ENCODE measurements around the gene SQSTM1.

The SQSTM1 gene

DNA sequence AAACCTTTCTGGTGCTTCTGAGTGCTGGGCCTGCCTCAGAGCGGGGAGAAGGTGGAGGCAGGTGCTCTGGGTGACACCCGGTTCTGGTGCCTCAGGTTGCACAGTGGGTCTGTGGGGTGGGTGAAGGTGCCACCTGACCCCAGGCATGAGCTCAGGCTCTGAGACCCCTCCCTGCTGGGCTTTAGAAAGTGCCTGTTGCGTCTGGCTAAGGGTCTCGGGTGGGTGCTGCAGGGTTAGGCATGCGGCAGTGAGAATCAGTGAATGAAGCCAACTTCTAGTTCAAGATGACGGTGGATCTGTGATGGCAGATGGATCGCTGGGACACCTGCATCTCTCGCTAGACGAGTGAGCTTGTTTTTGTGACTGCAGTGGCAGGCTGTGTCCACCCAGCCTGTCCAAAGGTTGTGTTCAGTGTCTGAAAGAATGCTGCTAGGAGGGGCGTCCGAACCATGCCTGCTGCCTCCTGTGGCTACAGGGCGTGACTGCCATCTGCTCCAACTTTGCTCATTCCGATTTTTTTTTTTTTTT lies 5.0 kb downstream of the SQSTM1 start:
- POLR2A ChIA-PET (ENCODE audit: low non-redundant PET) = no interaction called here
- DNase-seq (ENCODE audit: low spot score) = no peak
- CTCF ChIA-PET = no interaction called here
- TF ChIP-seq, protein P1, sequence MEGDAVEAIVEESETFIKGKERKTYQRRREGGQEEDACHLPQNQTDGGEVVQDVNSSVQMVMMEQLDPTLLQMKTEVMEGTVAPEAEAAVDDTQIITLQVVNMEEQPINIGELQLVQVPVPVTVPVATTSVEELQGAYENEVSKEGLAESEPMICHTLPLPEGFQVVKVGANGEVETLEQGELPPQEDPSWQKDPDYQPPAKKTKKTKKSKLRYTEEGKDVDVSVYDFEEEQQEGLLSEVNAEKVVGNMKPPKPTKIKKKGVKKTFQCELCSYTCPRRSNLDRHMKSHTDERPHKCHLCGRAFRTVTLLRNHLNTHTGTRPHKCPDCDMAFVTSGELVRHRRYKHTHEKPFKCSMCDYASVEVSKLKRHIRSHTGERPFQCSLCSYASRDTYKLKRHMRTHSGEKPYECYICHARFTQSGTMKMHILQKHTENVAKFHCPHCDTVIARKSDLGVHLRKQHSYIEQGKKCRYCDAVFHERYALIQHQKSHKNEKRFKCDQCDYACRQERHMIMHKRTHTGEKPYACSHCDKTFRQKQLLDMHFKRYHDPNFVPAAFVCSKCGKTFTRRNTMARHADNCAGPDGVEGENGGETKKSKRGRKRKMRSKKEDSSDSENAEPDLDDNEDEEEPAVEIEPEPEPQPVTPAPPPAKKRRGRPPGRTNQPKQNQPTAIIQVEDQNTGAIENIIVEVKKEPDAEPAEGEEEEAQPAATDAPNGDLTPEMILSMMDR (conservative IDR thresholded peaks at IDR 0.05; ENCODE audit: low read depth) = no peak
- H3K27ac ChIP-seq = peak overlapping the region; percentile 66

DNA sequence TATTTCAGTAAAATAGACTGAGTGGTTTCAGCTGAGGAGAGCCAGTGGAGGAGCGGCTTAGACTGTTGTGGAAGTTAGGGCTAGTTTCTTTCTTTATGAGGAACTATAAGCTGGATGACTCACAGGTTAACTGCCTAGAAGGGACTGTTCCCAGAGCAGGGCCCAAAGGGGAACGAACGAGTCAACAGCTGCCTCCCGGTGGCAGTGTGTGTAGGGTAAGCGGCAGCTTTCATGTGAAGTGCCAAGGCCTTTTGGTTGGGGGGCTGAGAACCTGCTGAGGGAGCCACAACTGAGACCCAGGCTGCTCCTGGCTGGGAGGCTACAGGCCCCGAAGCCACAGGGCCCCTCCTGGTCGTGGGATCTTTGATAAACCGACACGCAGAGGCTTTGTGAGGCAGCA lies 7.0 kb downstream of the SQSTM1 start:
- peak overlapping the region; percentile 66 for H3K27ac ChIP-seq
- CTCF ChIA-PET = interaction anchor here (1.2 kb wide), 1 partner anchor 65 kb away, joined by 4 read pairs; no protein-coding TSS in a partner anchor
- TF ChIP-seq, protein P1 (conservative IDR thresholded peaks at IDR 0.05; ENCODE audit: low read depth) = no peak
- POLR2A ChIA-PET (ENCODE audit: low non-redundant PET) = no interaction called here
- peak; percentile 41 for DNase-seq (ENCODE audit: low spot score)

DNA sequence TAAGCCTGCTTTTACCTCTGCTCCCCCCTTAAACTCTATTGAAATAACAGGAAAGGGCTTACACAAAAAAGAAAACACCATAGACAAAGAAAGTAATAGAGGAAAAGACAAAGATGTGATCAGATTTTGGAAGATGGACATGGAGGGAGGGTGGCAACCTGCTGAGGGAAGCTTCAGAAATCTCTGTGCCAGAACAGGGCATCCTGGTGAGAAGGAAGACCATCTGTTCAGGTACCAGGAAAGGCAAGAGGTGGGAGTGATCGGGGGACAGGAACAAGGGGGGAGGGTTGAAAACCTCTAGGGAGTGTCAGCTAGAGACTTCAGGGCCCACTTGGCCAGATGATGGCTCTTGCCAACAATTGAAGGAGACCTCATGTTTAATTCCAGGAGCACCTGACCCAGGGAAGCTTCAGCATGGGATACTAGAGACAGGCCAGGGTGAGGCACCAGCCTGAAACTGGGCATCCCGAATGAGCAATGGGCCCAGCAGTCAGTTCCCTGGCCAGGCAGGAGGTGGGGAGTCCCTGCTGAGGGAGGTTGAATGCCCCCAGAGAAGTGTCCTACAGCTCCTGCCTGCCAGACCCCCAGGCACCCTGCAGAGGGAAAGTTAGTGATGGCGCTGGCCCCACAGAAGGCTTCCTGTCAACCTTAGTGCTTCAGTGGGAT lies 8.2 kb downstream of the SQSTM1 start:
- H3K27ac ChIP-seq = peak overlapping the region; percentile 47
- DNase-seq (ENCODE audit: low spot score) = no peak
- POLR2A ChIA-PET (ENCODE audit: low non-redundant PET) = no interaction called here
- TF ChIP-seq, protein P1 (conservative IDR thresholded peaks at IDR 0.05; ENCODE audit: low read depth) = no peak
- CTCF ChIA-PET = interaction anchor here (0.6 kb wide), 1 partner anchor 15 kb away, joined by 6 read pairs; no protein-coding TSS in a partner anchor

DNA sequence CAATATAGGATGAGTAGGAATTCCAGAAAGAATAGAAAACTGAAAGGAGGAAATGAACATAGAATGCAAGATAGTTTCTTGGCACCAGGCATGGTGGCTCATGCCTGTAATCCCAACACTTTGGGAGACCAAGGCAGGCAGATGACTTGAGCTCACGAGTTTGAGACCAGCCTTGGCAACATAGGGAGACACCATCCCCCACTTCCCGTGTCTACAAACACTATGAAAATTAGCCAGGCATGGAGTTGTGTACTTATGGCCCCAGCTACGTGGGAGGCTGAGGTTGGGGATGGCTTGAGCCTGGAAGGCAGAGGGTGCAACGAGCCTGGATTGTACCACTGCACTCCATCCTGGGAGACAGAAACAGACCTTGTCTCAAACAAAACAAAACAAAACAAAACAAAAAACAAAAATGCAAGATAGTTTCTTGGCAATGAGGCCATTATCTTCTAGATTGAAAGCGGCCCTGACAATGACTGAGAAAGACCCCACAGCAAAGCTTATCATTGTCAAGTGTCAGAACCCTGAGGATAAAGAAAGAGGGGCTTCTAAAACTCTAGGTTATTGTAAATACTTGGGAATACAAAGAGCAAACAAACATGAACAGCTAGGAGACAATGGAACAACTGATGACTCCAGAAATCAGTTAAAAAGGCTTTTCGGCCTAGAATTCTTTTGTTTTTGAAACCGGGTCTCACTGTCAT lies 9.2 kb downstream of the SQSTM1 start:
- CTCF ChIA-PET = interaction anchor here (0.6 kb wide), 1 partner anchor 99 kb away, joined by 5 read pairs; no protein-coding TSS in a partner anchor
- H3K27ac ChIP-seq = peak overlapping the region; percentile 33; the same call in 1 of the 2 replicates
- POLR2A ChIA-PET (ENCODE audit: low non-redundant PET) = no interaction called here
- DNase-seq (ENCODE audit: low spot score) = no peak
- TF ChIP-seq, protein P1 (conservative IDR thresholded peaks at IDR 0.05; ENCODE audit: low read depth) = no peak

DNA sequence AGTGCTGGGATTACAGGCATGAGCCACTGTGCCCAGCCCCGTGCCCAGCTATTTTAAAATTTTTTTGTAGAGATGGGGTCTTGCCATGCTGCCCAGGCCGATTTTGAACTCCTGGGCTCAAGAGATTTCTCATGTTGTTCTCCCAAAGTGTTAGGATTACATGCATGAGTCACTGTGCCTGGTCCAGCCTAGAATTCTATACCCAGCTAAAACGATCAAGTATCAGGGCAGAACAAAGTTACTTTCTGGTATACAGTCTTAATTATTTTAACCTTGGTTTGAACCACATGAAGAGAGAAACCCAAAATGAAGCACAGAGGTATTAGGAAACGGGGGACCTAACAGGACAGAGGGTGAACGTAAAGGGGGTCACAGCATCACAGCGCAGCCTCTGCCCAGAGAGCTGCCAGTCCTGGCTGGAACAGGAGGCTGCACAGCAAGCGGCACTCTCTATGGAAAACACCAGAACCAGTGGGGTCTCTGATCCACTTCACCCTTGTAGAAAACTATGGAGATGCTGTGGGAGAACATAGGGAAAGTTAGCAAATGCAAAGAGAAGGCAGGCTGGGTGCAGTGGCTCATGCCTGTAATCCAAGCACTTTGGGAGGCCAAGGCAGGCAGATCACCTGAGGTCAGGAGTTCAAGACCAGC lies 10.2 kb downstream of the SQSTM1 start:
- no peak for DNase-seq (ENCODE audit: low spot score)
- H3K27ac ChIP-seq = peak overlapping the region; percentile 46
- POLR2A ChIA-PET (ENCODE audit: low non-redundant PET) = interaction anchor here (0.6 kb wide), 1 partner anchor 9 kb away, joined by 3 read pairs; no protein-coding TSS in a partner anchor
- TF ChIP-seq, protein P1 (conservative IDR thresholded peaks at IDR 0.05; ENCODE audit: low read depth) = no peak
- CTCF ChIA-PET = no interaction called here
